HG03108 (cell line): Measurements from ENCODE around the gene USP20.

Source experiments
- ATAC-seq: cut with Tn5 transposase; IDR thresholded peaks from one replicate; pipeline ENCODE4 v1.9.1; 2021; ENCODE audit warnings: moderate library complexity; ENCODE audit not compliant: unreplicated experiment

The USP20 gene

GRCh38 chr9:129914051-129914450, 78.8 kb downstream of the USP20 start:
- ATAC-seq = no peak

DNA sequence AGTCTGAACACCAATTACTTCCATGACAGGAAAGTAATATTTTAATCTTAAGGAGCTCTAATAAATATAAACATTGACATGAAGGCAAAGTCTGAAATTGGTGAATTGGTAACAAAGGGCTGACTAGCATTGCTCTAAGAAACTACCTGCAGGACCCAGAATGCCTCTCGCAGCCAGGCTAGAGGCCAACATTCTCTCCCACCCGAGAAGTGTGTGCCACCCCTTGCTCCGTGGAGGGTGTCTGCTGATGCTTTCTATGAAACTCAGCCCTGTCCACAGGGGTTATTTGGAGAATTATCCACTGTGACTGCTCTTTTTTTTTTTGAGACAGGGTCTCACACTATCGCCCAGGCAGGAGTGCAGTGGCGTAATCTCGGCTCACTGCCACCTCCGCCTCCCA, 81.4 kb downstream of the USP20 start:
- ATAC-seq = no peak

DNA sequence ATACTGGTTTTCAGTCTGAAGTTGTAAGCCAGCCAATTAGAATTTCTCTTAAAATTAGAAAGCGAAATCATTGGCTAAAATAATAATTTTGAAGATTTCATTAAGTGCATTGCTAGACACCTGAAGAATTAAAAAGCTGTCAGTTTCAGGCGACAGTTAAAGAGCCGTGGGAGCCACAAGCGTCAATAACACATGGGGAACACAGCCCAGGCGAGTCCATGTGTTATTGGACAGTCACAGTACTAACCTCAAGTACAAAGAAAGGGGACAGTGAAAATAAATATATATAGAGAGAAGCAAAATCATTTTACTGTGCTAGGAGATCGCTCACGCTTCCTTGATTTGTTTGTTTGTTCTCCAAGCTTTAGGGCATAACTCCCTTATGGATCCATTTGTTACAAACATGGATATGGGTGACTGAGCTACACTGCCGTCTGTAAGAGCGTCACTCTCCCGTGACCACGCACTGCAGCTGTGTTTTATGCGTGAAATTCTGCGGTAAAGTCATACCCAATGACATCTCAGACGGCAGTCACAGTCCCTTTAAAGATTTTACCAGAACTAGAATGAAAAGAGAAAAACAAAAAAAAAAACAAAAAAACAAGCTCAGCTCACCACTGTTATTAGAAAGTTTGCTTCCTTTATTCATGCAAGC, 83.2 kb downstream of the USP20 start:
- ATAC-seq = no peak

DNA sequence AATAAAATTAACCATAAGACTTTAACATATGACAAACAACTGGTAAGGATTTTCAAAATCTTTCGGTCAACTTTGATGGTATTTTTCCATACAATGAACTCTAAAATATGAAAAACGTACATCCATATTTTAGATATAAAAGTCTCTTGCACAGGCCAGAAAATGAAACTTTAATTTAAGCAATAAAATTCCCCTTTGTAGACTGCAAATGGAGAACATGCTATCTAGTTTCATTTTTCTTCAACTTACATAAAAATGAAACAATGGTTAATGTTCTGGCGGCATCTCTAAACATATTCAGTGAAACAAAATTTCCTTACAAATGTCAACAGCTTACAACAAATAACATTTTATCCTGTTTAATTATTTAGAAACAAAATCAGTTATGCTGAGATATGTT, 84.0 kb downstream of the USP20 start:
- ATAC-seq = no peak

DNA sequence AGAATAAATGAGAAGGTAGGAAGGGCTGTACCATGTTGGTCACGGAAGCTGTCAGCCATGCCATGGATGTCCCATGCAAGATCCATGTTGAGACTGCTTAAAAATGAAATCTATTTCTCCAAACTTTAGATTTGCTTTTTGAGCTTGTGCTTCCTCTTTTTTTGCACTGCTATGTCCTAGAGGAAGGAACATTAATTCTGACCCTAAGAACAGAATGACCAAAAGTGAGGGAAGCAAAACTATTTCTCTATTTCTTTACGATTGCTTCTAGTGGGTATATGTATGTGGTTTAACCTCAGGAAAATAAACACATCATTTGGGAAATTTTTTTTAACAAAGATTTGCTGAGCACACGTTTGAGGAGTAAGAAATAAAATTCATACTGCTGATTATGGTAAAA, 84.6 kb downstream of the USP20 start:
- ATAC-seq = no peak

- no peak for ATAC-seq
Measured at GRCh38 chr9:129921905-129922304, 86.6 kb downstream of the USP20 start.

- no peak for ATAC-seq
Measured at GRCh38 chr9:129923589-129923988, 88.3 kb downstream of the USP20 start.

GRCh38 chr9:129929496-129930125, 94.4 kb downstream of the USP20 start:
- no peak for ATAC-seq

DNA sequence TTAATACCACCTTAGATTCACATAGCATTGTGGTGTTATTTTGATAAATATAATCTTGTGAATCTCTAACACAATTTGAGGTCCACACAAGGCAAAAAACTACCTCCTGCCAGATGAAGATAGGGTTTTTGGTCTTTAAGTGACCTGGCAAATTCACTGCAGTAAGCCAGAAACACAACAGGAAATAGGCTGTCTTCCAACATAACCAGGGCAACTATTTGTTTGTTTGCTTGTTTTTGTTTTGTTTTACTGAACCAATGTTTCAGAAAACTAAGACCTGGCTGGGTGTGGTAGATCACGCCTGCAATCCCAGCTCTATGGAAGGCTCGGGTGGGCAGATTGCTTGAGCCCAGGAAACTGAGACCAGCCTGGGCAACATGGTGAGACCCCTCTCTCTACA, 95.5 kb downstream of the USP20 start:
- ATAC-seq = no peak
